DMS 273 (cell line): ENCODE data around the gene PRPH2.
"Not testable (repeated sequence)": the region's sequence is repeated elsewhere in the genome, so short reads cannot be mapped to it uniquely, and the experiment has no call there.

Experiments used
- DNase-seq: peaks from one replicate; lab custom pipeline; 2025; ENCODE audit not compliant: unreplicated experiment; lab: John Stamatoyannopoulos, UW

Gene PRPH2

GRCh38 chr6:42742116-42742894, 19.9 kb upstream of the PRPH2 start:
- peak; percentile 97 for DNase-seq

- DNase-seq: no peak
Observed at GRCh38 chr6:42740725-42741124, 18.3 kb upstream of the PRPH2 start.

GRCh38 chr6:42735976-42736375, 13.6 kb upstream of the PRPH2 start:
- no peak for DNase-seq

GRCh38 chr6:42733867-42734481, 11.6 kb upstream of the PRPH2 start:
- DNase-seq: not testable (repeated sequence)

GRCh38 chr6:42729731-42730130, 7.3 kb upstream of the PRPH2 start:
- DNase-seq: no peak

- DNase-seq: no peak
Observed at GRCh38 chr6:42727627-42728026, 5.2 kb upstream of the PRPH2 start.

GRCh38 chr6:42727087-42727611, 4.8 kb upstream of the PRPH2 start:
- DNase-seq: no peak

GRCh38 chr6:42726485-42727086, 4.2 kb upstream of the PRPH2 start:
- DNase-seq: peak; percentile 91

GRCh38 chr6:42726026-42726425, 3.6 kb upstream of the PRPH2 start:
- no peak for DNase-seq

GRCh38 chr6:42724825-42725224, 2.4 kb upstream of the PRPH2 start:
- DNase-seq: no peak

GRCh38 chr6:42720739-42721138, 1.7 kb downstream of the PRPH2 start:
- DNase-seq: no peak

GRCh38 chr6:42715871-42716270, 6.5 kb downstream of the PRPH2 start:
- DNase-seq: no peak

- no peak for DNase-seq
Observed at GRCh38 chr6:42714098-42714761, 8.2 kb downstream of the PRPH2 start.

GRCh38 chr6:42711930-42712329, 10.5 kb downstream of the PRPH2 start:
- no peak for DNase-seq

GRCh38 chr6:42710316-42710715, 12.1 kb downstream of the PRPH2 start:
- no peak for DNase-seq

- DNase-seq: no peak
Observed at GRCh38 chr6:42709871-42710270, 12.5 kb downstream of the PRPH2 start.

GRCh38 chr6:42708096-42708495, 14.3 kb downstream of the PRPH2 start:
- DNase-seq: no peak

GRCh38 chr6:42707595-42707994, 14.8 kb downstream of the PRPH2 start:
- no peak for DNase-seq

- DNase-seq: no peak
Observed at GRCh38 chr6:42704937-42705374, 17.4 kb downstream of the PRPH2 start.

- no peak for DNase-seq
Observed at GRCh38 chr6:42704251-42704936, 18.0 kb downstream of the PRPH2 start.

GRCh38 chr6:42702786-42703185, 19.6 kb downstream of the PRPH2 start:
- DNase-seq: not testable (repeated sequence)
